Measurements from ENCODE around the gene CPZ.

Gene CPZ

GRCh38 chr4:8595237-8596087 lies 2.9 kb downstream of the CPZ start:
- no peaks in the 10 kb centered on the region for H4K20me1 ChIP-seq (ENCODE audit: insufficient read depth, low read length)
- no peaks in the 10 kb centered on the region for H3K9me2 ChIP-seq (ENCODE audit: low read depth, low read length)
- no peaks in the 10 kb centered on the region for H3K27me3 ChIP-seq (ENCODE audit: insufficient read depth, low read length)
- H3K4me2 ChIP-seq (ENCODE audit: low read length): no peak overlapping the region
- H3K4me3 ChIP-seq (ENCODE audit: low read depth, low read length, poor library complexity, severe bottlenecking): no peak overlapping the region
- no peaks in the 10 kb centered on the region for H3K36me3 ChIP-seq (ENCODE audit: insufficient read depth, low read length)
- H3K4me1 ChIP-seq (ENCODE audit: insufficient read depth, low read length, severe bottlenecking): no peaks in the 10 kb centered on the region
- TF ChIP-seq CTCF (IDR thresholded peaks at IDR 0.05; ENCODE audit: low read length): no peak
- no peak overlapping the region for H2AFZ ChIP-seq (ENCODE audit: low read length)
- H3K27ac ChIP-seq (ENCODE audit: low read depth, low read length, poor library complexity, severe bottlenecking): no peak overlapping the region
- H3F3A ChIP-seq (ENCODE audit: insufficient read depth, low read length): no peaks in the 10 kb centered on the region
- no peaks in the 10 kb centered on the region for H3K9me3 ChIP-seq (ENCODE audit: low read length)
- H3K9ac ChIP-seq (ENCODE audit: low read length): no peak overlapping the region
- H3K79me2 ChIP-seq (ENCODE audit: insufficient read depth, low read length): no peaks in the 10 kb centered on the region

- no peaks in the 10 kb centered on the region for H3K79me2 ChIP-seq (ENCODE audit: insufficient read depth, low read length)
- TF ChIP-seq CTCF (IDR thresholded peaks at IDR 0.05; ENCODE audit: low read length): no peak
- TF ChIP-seq EZH2 (IDR thresholded peaks at IDR 0.05; ENCODE audit: borderline replicate concordance, low read length): no peak
- H3K27me3 ChIP-seq (ENCODE audit: insufficient read depth, low read length): no peaks in the 10 kb centered on the region
Measured at GRCh38 chr4:8596891-8597290, 4.3 kb downstream of the CPZ start.

GRCh38 chr4:8597319-8597718 lies 4.8 kb downstream of the CPZ start:
- Histone ChIP-seq H3K27me3 (ENCODE audit: insufficient read depth, low read length) (no peaks in the 10 kb centered on the region), H3K79me2 (ENCODE audit: insufficient read depth, low read length) (no peaks in the 10 kb centered on the region)
- TF ChIP-seq EZH2 (IDR thresholded peaks at IDR 0.05; ENCODE audit: borderline replicate concordance, low read length) (no peak), CTCF (IDR thresholded peaks at IDR 0.05; ENCODE audit: low read length) (no peak)

More at GRCh38 chr4:8596891-8597290, 4.3 kb downstream of the CPZ start:
- Histone ChIP-seq H3K4me1 (ENCODE audit: insufficient read depth, low read length, severe bottlenecking) (no peaks in the 10 kb centered on the region), H4K20me1 (ENCODE audit: insufficient read depth, low read length) (no peaks in the 10 kb centered on the region), H3K36me3 (ENCODE audit: insufficient read depth, low read length) (no peaks in the 10 kb centered on the region), H3K9me2 (ENCODE audit: low read depth, low read length) (no peaks in the 10 kb centered on the region), H3F3A (ENCODE audit: insufficient read depth, low read length) (no peaks in the 10 kb centered on the region), H3K4me2 (ENCODE audit: low read length) (no peak overlapping the region), H3K27ac (ENCODE audit: low read depth, low read length, poor library complexity, severe bottlenecking) (no peak overlapping the region), H3K9me3 (ENCODE audit: low read length) (no peaks in the 10 kb centered on the region), H3K4me3 (ENCODE audit: low read depth, low read length, poor library complexity, severe bottlenecking) (no peak overlapping the region), H2AFZ (ENCODE audit: low read length) (no peak overlapping the region), H3K9ac (ENCODE audit: low read length) (no peak overlapping the region)

More at GRCh38 chr4:8597319-8597718, 4.8 kb downstream of the CPZ start:
- H3K27ac ChIP-seq (ENCODE audit: low read depth, low read length, poor library complexity, severe bottlenecking): no peak overlapping the region
- H3K4me1 ChIP-seq (ENCODE audit: insufficient read depth, low read length, severe bottlenecking): no peaks in the 10 kb centered on the region
- H2AFZ ChIP-seq (ENCODE audit: low read length): no peak overlapping the region
- H4K20me1 ChIP-seq (ENCODE audit: insufficient read depth, low read length): no peaks in the 10 kb centered on the region
- no peaks in the 10 kb centered on the region for H3K9me2 ChIP-seq (ENCODE audit: low read depth, low read length)
- no peak overlapping the region for H3K4me2 ChIP-seq (ENCODE audit: low read length)
- H3K4me3 ChIP-seq (ENCODE audit: low read depth, low read length, poor library complexity, severe bottlenecking): no peak overlapping the region
- no peaks in the 10 kb centered on the region for H3K36me3 ChIP-seq (ENCODE audit: insufficient read depth, low read length)
- no peaks in the 10 kb centered on the region for H3K9me3 ChIP-seq (ENCODE audit: low read length)
- H3K9ac ChIP-seq (ENCODE audit: low read length): no peak overlapping the region
- no peaks in the 10 kb centered on the region for H3F3A ChIP-seq (ENCODE audit: insufficient read depth, low read length)

All from OCI-LY1 (cell line).